ENCODE data around the gene SUN1.
"Not testable (repeated sequence)": the region's sequence is repeated elsewhere in the genome, so short reads cannot be mapped to it uniquely, and the experiment has no call there.

Gene SUN1

GRCh38 chr7:835485-836401 lies 3.5 kb downstream of the SUN1 start:
- no peak for DNase-seq

DNA sequence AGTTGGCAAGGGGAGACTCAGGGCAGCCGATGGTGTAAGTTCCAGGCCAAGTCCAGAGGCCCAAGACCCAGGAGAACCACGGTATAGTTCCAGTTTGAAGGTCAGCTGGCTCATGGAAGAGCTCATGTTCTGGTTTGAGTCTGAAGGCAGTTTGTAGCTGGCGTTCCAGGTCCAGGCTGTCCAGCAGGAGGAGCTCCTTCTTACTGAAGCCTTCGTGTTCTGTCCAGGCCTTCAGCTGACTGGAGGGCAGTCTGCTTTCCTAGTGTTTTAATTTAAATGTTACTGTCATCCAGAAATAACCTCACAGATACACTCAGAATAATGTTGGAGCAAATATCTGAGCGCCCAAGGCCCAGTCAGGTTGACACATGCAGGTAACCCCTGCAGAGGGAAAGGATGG lies 4.2 kb downstream of the SUN1 start:
- DNase-seq: no peak

DNA sequence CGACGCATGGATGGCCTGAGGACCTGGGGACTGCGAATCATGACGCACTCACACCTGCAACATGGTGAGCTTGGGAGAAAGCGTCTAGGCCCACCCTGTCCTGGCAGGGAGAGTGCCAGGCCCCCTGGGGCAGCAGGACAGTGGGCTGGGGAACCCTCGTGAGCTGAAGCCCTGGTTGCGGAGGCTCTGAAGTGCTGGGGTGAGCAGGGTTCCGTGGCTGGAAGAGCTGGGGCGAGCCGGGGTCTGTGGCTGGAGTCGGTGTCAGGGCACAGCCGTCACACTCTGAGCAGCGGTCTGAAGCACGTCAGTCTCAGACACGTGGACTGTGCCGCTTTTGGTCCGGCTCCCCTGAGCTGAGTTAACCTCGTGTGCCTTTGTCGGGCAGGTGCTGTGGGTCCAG lies 4.7 kb downstream of the SUN1 start:
- no peak for DNase-seq

DNA sequence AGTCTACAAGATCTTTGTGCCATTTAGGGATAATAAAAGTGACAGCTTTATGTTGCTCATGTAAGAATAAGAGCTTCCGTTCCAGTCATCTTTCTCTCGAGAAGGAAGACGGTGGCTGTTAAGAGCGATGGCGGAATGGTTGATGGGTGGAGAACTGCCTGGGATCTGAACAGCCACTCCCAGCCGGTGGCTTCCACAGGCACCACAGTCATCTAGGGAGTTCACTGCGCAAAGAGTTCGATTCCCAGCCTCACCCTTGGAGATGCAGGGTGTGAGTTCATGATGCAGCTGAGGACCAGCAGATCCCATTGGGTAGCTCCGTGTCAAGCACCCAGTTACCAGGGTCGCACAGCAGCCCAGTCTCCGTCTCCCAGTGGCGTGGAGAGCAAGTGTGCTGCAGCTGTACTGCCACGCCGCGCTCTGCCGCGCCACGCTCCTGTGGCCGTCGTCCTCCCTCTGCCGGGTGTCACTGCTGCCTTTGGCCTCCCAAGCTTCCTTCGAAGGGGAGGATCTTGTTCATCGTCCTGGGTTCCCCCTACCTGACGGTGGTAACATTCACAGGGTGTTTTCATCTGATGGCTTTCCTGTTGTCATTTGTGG lies 7.8 kb downstream of the SUN1 start:
- no peak for DNase-seq

GRCh38 chr7:841943-842342 lies 9.7 kb downstream of the SUN1 start:
- DNase-seq: no peak

DNA sequence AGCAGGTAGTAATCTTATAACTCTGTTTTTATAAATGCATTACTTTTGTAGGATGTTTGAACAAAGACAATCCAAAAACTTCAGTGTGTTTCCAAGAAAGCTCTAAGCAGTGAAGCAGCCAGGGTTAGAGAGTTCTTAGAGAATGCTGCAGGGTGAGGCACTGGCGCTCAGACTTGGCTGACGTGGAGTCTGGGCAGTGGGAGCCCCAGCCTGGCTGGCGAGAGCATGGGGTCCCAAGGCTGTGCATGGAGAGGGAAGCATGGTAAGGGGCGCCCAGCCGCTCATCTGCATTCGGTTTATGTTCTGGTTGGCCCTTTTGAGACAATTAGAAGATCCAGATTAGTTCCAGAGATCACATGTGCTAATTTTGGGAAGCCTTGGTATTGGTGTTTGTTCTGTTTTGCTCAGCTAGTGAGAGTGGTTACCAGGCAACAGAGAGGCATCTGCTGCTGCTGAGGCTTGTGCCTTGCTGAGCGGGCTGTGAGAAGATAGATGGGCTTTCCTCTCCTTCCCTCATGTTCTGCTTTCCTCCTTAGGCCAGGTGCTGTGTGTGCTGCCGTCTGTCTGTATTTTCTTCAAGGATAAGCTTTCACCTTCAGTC lies 10.3 kb downstream of the SUN1 start:
- DNase-seq: no peak

GRCh38 chr7:843230-843629 lies 11.0 kb downstream of the SUN1 start:
- DNase-seq: no peak

DNA sequence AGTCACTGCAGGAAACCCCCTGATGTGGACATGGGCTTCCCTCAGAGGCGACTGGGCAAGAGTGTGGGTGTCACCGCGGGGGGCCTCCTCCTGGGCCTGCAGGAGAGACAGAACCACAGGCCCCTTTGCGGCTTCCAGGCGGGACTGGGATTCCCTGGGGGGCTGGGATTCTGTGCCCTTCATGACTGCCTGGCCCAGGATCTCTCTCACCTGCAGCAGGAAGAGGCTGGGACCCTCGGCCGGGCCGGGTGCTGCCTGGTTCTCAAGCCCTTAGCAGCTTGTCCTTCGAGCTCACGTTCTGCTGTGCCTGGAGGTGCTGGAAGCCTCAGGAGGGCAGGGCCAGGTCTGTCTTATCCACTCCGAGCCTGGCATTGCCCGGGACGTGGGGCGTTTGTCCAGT lies 11.8 kb downstream of the SUN1 start:
- DNase-seq: no peak

DNA sequence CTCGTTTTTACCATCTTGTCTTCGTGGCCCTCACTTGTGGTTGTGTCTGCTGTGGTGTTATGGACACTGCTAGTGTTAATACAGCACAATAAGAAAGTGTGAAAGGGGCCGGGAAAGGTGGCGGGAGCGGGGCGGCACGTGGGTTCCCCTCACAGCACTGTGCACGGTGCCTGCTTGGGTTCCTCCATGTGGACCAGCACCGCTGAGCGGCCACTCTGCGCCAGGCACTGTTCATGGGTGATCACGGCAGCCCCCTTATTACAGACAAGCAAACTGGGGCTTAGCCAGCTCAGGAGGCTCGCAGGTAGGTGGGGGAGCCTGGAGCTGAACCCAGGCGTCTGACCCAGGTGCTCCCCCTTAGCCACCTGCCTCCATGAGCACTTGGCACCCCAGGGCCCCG lies 12.2 kb downstream of the SUN1 start:
- no peak for DNase-seq

- no peak for DNase-seq
Measured at GRCh38 chr7:845091-845490, 12.8 kb downstream of the SUN1 start.

DNA sequence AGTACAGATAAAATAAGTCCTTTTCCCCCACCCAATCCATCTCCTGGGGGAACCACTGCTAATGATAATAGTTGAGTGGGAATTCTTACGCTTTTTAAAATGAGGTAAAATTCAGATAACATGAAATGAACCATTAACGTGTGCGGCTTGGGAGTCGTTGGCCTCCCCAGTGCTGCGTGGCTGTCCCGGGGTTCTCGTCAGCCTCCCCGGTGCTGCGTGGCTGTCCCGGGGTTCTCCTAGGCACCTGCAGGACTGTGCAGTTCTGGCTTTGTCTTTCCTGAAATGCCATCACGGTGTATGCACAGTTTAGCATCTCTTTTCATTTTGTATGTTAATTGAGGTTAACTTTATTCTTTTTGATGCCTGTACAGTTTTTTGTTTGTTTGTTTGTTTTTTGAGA lies 13.5 kb downstream of the SUN1 start:
- no peak for DNase-seq

- DNase-seq: not testable (repeated sequence)
Measured at GRCh38 chr7:846958-847650, 14.8 kb downstream of the SUN1 start.

DNA sequence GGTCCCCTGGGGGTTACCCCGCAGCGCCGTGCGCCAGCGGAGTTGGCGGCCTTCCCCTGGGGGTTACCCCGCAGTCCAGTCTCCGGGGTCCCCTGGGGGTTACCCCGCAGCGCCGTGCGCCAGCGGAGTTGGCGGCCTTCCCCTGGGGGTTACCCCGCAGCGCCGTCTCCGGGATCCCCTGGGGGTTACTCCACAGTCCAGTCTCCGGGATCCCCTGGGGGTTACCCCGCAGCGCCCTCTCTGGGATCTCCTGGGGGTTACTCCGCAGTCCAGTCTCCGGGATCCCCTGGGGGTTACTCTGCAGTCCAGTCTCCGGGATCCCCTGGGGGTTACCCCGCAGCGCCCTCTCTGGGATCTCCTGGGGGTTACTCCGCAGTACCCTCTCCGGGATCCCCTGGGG lies 15.5 kb downstream of the SUN1 start:
- not testable (repeated sequence) for DNase-seq

GRCh38 chr7:849145-849544 lies 16.9 kb downstream of the SUN1 start:
- DNase-seq: no peak

GRCh38 chr7:849781-850180 lies 17.5 kb downstream of the SUN1 start:
- DNase-seq: no peak

DNA sequence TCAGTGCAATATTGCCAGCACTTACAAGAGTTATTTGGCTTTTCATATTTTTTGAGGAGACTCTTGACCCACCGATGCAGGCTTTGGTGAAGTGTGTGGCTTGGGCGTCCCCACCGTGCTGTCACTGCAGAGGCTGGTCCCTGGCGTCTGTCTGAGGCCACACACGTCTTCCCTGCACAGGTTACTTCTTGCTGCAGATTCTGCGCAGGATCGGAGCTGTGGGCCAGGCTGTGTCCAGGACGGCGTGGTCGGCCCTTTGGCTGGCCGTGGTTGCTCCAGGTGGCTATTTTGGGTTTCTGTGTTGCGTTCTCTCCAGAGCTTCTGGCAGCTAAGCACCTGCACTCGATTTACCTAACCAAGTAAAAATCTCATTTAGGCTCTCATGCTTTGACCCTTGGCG lies 18.9 kb downstream of the SUN1 start:
- no peak for DNase-seq

DNA sequence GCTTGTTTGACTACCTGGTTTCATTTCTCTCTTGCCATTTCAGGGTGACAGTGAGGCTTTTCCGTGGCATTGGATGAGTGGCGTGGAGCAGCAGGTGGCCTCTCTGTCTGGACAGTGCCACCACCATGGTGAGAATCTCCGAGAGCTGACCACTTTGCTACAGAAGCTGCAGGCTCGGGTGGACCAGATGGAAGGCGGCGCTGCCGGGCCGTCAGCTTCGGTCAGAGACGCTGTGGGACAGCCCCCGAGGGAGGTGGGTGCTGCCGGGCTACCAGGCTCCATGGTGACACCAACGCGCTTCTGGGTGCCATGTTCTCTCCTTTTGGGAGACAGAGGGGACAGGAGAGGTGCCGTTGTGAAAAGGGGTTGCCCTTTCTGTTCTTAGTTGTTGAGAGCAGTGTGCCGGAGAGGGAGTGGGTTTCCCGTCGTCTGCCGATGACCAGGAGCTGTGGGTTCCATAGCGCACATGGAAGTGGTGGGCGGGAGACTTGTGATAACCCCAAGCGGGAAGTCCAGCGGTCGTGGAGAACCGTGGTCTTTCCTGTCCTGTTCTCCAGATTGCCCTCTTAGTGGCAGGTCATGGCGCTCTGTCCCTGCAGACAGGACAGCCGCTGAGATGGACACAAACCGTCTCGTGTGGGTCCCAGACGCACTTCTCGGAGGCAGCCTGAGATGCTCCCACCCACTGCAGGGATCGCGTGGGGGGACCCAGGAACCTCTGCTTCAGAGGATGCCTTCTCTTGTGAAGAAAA lies 21.3 kb downstream of the SUN1 start:
- DNase-seq: no peak

GRCh38 chr7:854118-854775 lies 22.0 kb downstream of the SUN1 start:
- no peak for DNase-seq

- no peak for DNase-seq
Measured at GRCh38 chr7:855686-856369, 23.6 kb downstream of the SUN1 start.

GRCh38 chr7:856444-857095 lies 24.3 kb downstream of the SUN1 start:
- no peak for DNase-seq

DNA sequence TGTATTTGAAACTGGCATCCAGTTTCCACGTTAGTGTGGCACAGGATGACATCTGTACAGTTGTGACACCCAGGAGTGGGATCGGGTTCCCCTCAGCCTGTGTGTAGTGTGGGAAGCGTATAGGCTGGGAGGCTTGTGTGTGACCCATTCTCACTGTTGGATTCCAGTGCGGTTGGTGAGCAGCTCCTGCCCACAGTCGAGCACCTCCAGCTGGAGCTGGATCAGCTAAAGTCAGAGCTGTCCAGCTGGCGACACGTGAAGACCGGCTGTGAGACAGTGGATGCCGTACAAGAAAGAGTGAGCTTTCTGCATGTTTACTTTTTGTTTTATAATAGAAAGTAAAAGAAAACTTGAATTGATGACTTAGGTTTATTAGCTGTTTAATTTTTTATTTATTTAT lies 25.4 kb downstream of the SUN1 start:
- no peak for DNase-seq
